GM10248 (cell line): ENCODE data around the gene ADGRG3.

ENCODE experiments used
- CTCF ChIA-PET: fragments of 300-600 bp; sonication (Branson Sonifier 250); formaldehyde crosslinking; extraction: SDS; loops from one replicate; lab custom pipeline; 2021; ENCODE audit warnings: antibody characterized with exemption; lab: Yijun Ruan, JAX
- POLR2A ChIA-PET: fragments of 350-650 bp; sonication (Branson Sonifier 250); formaldehyde crosslinking; extraction: SDS; loops from one replicate; lab custom pipeline; 2020; ENCODE audit warnings: antibody characterized with exemption; lab: Yijun Ruan, JAX
- DNase-seq: peaks from one replicate; pipeline ENCODE4 v3.0.0; 2012; ENCODE audit errors: extremely low spot score
- TF ChIP-seq, protein P1 (sequence below): IDR thresholded peaks from 2 replicates; pipeline ENCODE4 v1.5.1; 2012; ENCODE audit warnings: mild to moderate bottlenecking, low read depth; ENCODE audit errors: extremely low read depth, missing control alignments, control extremely low read depth

The ADGRG3 gene

GRCh38 chr16:57730771-57731730 lies 62.9 kb downstream of the ADGRG3 start:
- TF ChIP-seq, protein P1, sequence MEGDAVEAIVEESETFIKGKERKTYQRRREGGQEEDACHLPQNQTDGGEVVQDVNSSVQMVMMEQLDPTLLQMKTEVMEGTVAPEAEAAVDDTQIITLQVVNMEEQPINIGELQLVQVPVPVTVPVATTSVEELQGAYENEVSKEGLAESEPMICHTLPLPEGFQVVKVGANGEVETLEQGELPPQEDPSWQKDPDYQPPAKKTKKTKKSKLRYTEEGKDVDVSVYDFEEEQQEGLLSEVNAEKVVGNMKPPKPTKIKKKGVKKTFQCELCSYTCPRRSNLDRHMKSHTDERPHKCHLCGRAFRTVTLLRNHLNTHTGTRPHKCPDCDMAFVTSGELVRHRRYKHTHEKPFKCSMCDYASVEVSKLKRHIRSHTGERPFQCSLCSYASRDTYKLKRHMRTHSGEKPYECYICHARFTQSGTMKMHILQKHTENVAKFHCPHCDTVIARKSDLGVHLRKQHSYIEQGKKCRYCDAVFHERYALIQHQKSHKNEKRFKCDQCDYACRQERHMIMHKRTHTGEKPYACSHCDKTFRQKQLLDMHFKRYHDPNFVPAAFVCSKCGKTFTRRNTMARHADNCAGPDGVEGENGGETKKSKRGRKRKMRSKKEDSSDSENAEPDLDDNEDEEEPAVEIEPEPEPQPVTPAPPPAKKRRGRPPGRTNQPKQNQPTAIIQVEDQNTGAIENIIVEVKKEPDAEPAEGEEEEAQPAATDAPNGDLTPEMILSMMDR: no peak
- no peak for DNase-seq
- POLR2A ChIA-PET: no interaction called here
- CTCF ChIA-PET: interaction anchor here (0.9 to 2.0 kb wide), 4 partner anchors 9 to 155 kb away, joined by 3 to 5 read pairs (median 3); no protein-coding TSS in a partner anchor

- no peak for DNase-seq
- POLR2A ChIA-PET: no interaction called here
- TF ChIP-seq, protein P1: no peak
- CTCF ChIA-PET: interaction anchor here (2.0 kb wide), 1 partner anchor 156 kb away, joined by 5 read pairs; no protein-coding TSS in a partner anchor
Measured at GRCh38 chr16:57732037-57732436, 63.9 kb downstream of the ADGRG3 start.

DNA sequence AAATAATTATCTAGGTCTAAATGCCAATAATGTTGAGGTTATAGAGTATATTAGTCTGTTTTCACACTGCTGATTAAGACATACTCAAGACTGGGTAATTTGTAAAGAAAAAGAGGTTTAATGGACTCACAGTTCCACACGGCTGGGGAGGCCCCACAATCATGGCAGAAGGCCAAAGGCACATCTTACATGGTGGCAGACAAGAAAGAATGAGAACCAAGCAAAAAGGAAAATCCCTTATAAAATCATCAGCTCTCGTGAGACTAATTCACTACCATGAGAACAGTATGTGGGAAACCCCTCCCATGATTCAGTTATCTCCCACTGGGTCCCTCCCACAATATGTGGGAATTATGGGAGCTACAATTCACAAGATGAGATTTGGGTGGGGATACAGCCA lies 64.6 kb downstream of the ADGRG3 start:
- POLR2A ChIA-PET: no interaction called here
- CTCF ChIA-PET: interaction anchor here (2.0 kb wide), 1 partner anchor 157 kb away, joined by 5 read pairs; no protein-coding TSS in a partner anchor

GRCh38 chr16:57734308-57734924 lies 66.3 kb downstream of the ADGRG3 start:
- POLR2A ChIA-PET: no interaction called here
- CTCF ChIA-PET: interaction anchor here (1.3 to 2.7 kb wide), 4 partner anchors 23 to 158 kb away, joined by 4 to 21 read pairs (median 13); no protein-coding TSS in a partner anchor
- no peak for DNase-seq
- TF ChIP-seq, protein P1: no peak

More for the DNA sequence above, 64.6 kb downstream of the ADGRG3 start:
- TF ChIP-seq, protein P1: no peak
- DNase-seq: no peak

GRCh38 chr16:57734925-57735754 lies 67.0 kb downstream of the ADGRG3 start:
- POLR2A ChIA-PET: interaction anchor here (0.8 kb wide), 1 partner anchor 394 kb away, joined by 3 read pairs; the partner anchor contains the start of gene CFAP20
- DNase-seq: peak; percentile 99
- CTCF ChIA-PET: interaction anchor here (0.7 to 2.7 kb wide), 7 partner anchors 22 to 265 kb away, joined by 3 to 21 read pairs (median 4); no protein-coding TSS in a partner anchor
- TF ChIP-seq, protein P1: no peak
